Glomerular visceral epithelial cell (primary cell): Measurements from ENCODE around the gene MAPRE3.
A peak's percentile ranks its signal among the peaks of the same experiment; 100 is the strongest.

Experiments used
- DNase-seq: peaks from one replicate; pipeline ENCODE4 v3.0.0-alpha.2; 2016; ENCODE audit errors: extremely low spot score

Gene MAPRE3

GRCh38 chr2:26950246-26950645 lies 20.2 kb upstream of the MAPRE3 start:
- DNase-seq = no peak

GRCh38 chr2:26951236-26951635 lies 19.2 kb upstream of the MAPRE3 start:
- DNase-seq = no peak

GRCh38 chr2:26952374-26952773 lies 18.1 kb upstream of the MAPRE3 start:
- no peak for DNase-seq

- no peak for DNase-seq
These were observed 16.3 kb upstream of the MAPRE3 start for GRCh38 chr2:26954135-26954534.

- peak; percentile 27 for DNase-seq
These were observed 13.4 kb upstream of the MAPRE3 start for GRCh38 chr2:26957041-26957440.

GRCh38 chr2:26957534-26957933 lies 12.9 kb upstream of the MAPRE3 start:
- DNase-seq = no peak

- no peak for DNase-seq
These were observed 11.1 kb upstream of the MAPRE3 start for GRCh38 chr2:26959331-26959730.

GRCh38 chr2:26964446-26965130 lies 5.8 kb upstream of the MAPRE3 start:
- DNase-seq = no peak

- no peak for DNase-seq
These were observed 2.4 kb upstream of the MAPRE3 start for GRCh38 chr2:26968001-26968400.

GRCh38 chr2:26969077-26969844 lies 1.2 kb upstream of the MAPRE3 start:
- no peak for DNase-seq

GRCh38 chr2:26970928-26971627 lies 641 bp downstream of the MAPRE3 start:
- DNase-seq = no peak

- no peak for DNase-seq
These were observed 1.7 kb downstream of the MAPRE3 start for GRCh38 chr2:26971911-26972786.

GRCh38 chr2:26974352-26974751 lies 3.9 kb downstream of the MAPRE3 start:
- DNase-seq = no peak

- DNase-seq = no peak
These were observed 4.7 kb downstream of the MAPRE3 start for GRCh38 chr2:26975102-26975501.

- no peak for DNase-seq
These were observed 5.2 kb downstream of the MAPRE3 start for GRCh38 chr2:26975656-26976055.

- DNase-seq = no peak
These were observed 5.8 kb downstream of the MAPRE3 start for GRCh38 chr2:26976237-26976636.

- no peak for DNase-seq
These were observed 6.6 kb downstream of the MAPRE3 start for GRCh38 chr2:26977012-26977411.

GRCh38 chr2:26978061-26978596 lies 7.7 kb downstream of the MAPRE3 start:
- no peak for DNase-seq

- no peak for DNase-seq
These were observed 9.3 kb downstream of the MAPRE3 start for GRCh38 chr2:26979741-26980140.

- no peak for DNase-seq
These were observed 10.5 kb downstream of the MAPRE3 start for GRCh38 chr2:26980971-26981370.

GRCh38 chr2:26982102-26982742 lies 11.8 kb downstream of the MAPRE3 start:
- peak; percentile 24 for DNase-seq
